T-helper 17 cell (primary cell): ENCODE results near the gene PTPN2. TPM values are rescaled to one million over a fixed set of nuclear protein-coding genes. Genes with fewer than 3 reads are reported as not detected.

ENCODE experiments used
- ATAC-seq: fragments of 150-1000 bp; cut with Tn5 transposase; 2 replicates; pipeline ENCODE4 v1.10.0; 2021; ENCODE audit warnings: mild to moderate bottlenecking, moderate library complexity
- DNase-seq, 3 donors: peaks; one replicate each; pipeline versions ENCODE4 v3.0.0 to v3.0.0-alpha.2; 2020 to 2021
- H3K9me3 ChIP-seq: one replicate; pipeline ENCODE4 v1.7.0; 2013; ENCODE audit warnings: low read length, mild to moderate bottlenecking; ENCODE audit not compliant: control insufficient read depth, poor library complexity, severe bottlenecking
- H3K27ac Mint-ChIP-seq: one replicate; pipeline ENCODE4 v1.8.0; 2022; ENCODE audit warnings: mild to moderate bottlenecking, moderate library complexity, mixed read lengths
- H3K27me3 Mint-ChIP-seq: one replicate; pipeline ENCODE4 v1.8.0; 2022; ENCODE audit warnings: mixed read lengths
- H3K36me3 Mint-ChIP-seq: one replicate; pipeline ENCODE4 v1.8.0; 2022; ENCODE audit warnings: low read depth, mixed read lengths
- H3K4me1 Mint-ChIP-seq: one replicate; pipeline ENCODE4 v1.8.0; 2022; ENCODE audit warnings: mild to moderate bottlenecking, mixed read lengths
- H3K4me3 Mint-ChIP-seq: one replicate; pipeline ENCODE4 v1.8.0; 2022; ENCODE audit warnings: mild to moderate bottlenecking, moderate library complexity, mixed read lengths
- total RNA-seq, 4 donors: library from RNA in 2 of 4; stranded (reverse) in 2 of 4; gene quantifications; one replicate each; pipeline ENCODE4 v1.2.3 and lab custom pipeline; 2022 to 2026

The PTPN2 gene
- 10 to 100 TPM; 72.8 to 74.8 TPM for total RNA-seq
- total RNA-seq (lab: John Stamatoyannopoulos, UW): 77.1 to 88.2 reads per million in 2 donors

GRCh38 chr18:12883684-12884405, at the start of gene PTPN2:
Gene PTPN2, minus strand, starts transcription at chr18:12884237. Its CDS starts 96 bp downstream, at chr18:12884141.
- H3K9me3 ChIP-seq: no peaks in the 10 kb centered on the region
- DNase-seq (peak; percentile 89 to 90 (median 89)), ATAC-seq (peak; percentile 87)
- Mint-ChIP-seq H3K27me3 (no peaks in the 10 kb centered on the region), H3K36me3 (peaks cover 10% of the 10 kb centered on the region), H3K27ac (peak within 1 kb of the TSS; percentile 96), H3K4me1 (peaks cover 46% of the 10 kb centered on the region), H3K4me3 (peak within 1 kb of the TSS; percentile 97)

- peaks cover 3% of the 10 kb centered on the region for H3K4me1 Mint-ChIP-seq
- ATAC-seq: no peak
- H3K9me3 ChIP-seq: no peaks in the 10 kb centered on the region
- peaks cover 5% of the 10 kb centered on the region for H3K27me3 Mint-ChIP-seq
- H3K36me3 Mint-ChIP-seq: no peaks in the 10 kb centered on the region
- no peak overlapping the region for H3K27ac Mint-ChIP-seq
- no peak for DNase-seq
- H3K4me3 Mint-ChIP-seq: no peak overlapping the region
Measured at GRCh38 chr18:12933327-12933726, 49.3 kb upstream of the PTPN2 start.

GRCh38 chr18:12930908-12931307, 46.9 kb upstream of the PTPN2 start:
- DNase-seq (no peak), ATAC-seq (no peak)
- Mint-ChIP-seq H3K4me3 (no peak overlapping the region), H3K27me3 (peaks cover 5% of the 10 kb centered on the region), H3K4me1 (peaks cover 3% of the 10 kb centered on the region), H3K36me3 (no peaks in the 10 kb centered on the region), H3K27ac (no peak overlapping the region)
- no peaks in the 10 kb centered on the region for H3K9me3 ChIP-seq

- Mint-ChIP-seq H3K27ac (no peak overlapping the region), H3K36me3 (no peaks in the 10 kb centered on the region), H3K4me1 (peaks cover 3% of the 10 kb centered on the region), H3K27me3 (peaks cover 5% of the 10 kb centered on the region), H3K4me3 (no peak overlapping the region)
- no peaks in the 10 kb centered on the region for H3K9me3 ChIP-seq
- DNase-seq (no peak), ATAC-seq (no peak)
Measured at GRCh38 chr18:12930376-12930775, 46.3 kb upstream of the PTPN2 start.

DNA sequence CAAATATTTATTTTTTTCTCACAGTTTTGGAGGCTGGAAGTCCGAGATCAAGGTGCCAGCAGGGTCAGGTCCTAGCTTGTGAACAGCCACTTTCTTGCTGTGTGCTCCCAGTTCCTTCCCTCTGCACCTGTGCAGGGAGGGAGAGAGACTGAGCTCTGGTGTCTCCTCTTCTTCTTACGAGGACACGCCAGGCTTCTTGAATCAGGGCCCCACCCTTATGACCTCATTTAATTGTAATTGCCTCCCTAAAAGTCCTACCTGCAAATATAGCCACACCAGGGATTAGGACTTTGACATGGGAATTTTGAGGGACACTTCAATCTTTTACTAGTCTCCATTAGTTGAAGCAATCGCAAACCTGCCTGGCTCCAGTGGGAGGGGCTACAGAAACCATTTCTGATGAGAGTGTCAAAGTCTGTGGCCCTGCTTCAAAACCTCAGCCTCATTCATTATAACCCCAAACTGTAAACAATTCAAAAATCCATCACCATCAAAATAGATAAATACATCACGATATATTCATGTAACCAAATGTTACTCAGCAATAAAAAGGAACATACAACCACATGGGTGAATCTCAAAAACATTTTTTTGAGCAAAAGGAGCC, 45.5 kb upstream of the PTPN2 start:
- no peaks in the 10 kb centered on the region for H3K36me3 Mint-ChIP-seq
- no peak for DNase-seq

GRCh38 chr18:12928641-12929040, 44.6 kb upstream of the PTPN2 start:
- H3K9me3 ChIP-seq: no peaks in the 10 kb centered on the region
- DNase-seq (no peak), ATAC-seq (no peak)
- Mint-ChIP-seq H3K36me3 (no peaks in the 10 kb centered on the region), H3K27me3 (no peaks in the 10 kb centered on the region), H3K4me3 (no peak overlapping the region), H3K4me1 (no peaks in the 10 kb centered on the region), H3K27ac (no peak overlapping the region)

More for the DNA sequence above, 45.5 kb upstream of the PTPN2 start:
- Mint-ChIP-seq H3K4me3 (no peak overlapping the region), H3K4me1 (peaks cover 2% of the 10 kb centered on the region), H3K27ac (no peak overlapping the region), H3K27me3 (peaks cover 3% of the 10 kb centered on the region)
- ATAC-seq: no peak
- no peaks in the 10 kb centered on the region for H3K9me3 ChIP-seq

DNA sequence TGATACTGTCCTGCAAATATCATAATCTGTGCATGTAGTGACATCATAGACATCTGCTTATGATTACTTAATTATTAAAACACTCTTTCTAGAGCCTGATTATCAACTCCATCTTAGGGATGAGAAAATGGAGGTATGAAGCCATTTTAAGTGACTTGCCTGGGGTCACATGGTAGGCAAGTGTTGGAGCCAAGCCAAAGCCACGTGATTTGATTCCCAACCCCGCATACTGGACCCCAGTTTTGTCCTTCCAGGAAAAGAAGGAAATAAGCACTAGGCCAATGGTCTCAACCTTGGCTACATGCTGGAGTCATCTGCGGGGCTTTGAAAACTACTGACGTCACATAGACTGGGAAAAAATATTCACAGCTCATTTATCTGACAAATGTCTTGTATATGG, 44.2 kb upstream of the PTPN2 start:
- no peaks in the 10 kb centered on the region for H3K4me1 Mint-ChIP-seq
- DNase-seq: no peak
- no peaks in the 10 kb centered on the region for H3K36me3 Mint-ChIP-seq
- H3K27ac Mint-ChIP-seq: no peak overlapping the region
- no peak for ATAC-seq
- no peak overlapping the region for H3K4me3 Mint-ChIP-seq
- H3K9me3 ChIP-seq: no peaks in the 10 kb centered on the region
- no peaks in the 10 kb centered on the region for H3K27me3 Mint-ChIP-seq

DNA sequence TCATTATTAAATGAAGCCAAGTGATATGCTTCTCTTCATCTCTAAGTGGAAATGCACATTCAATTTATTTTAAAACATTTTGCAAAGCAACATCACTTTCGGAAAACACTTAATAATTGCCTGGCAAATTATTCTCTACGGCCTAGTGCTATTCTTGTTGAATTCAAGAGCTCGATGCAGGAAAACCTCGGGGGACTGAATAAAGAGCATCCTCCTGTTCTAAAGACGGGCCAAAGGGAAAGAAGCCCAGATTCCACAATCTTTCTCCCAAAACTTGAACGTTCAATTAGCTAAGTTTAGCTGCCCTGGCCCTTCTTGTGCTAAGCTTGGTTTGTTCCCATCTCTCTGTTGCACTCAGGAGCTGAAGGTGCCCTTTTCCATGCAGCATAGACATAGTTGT, 40.6 kb upstream of the PTPN2 start:
- DNase-seq (no peak), ATAC-seq (no peak)
- no peak overlapping the region for H3K4me3 Mint-ChIP-seq
- peaks cover 9% of the 10 kb centered on the region for H3K4me1 Mint-ChIP-seq
- no peaks in the 10 kb centered on the region for H3K27me3 Mint-ChIP-seq
- no peaks in the 10 kb centered on the region for H3K9me3 ChIP-seq
- H3K36me3 Mint-ChIP-seq: no peaks in the 10 kb centered on the region
- no peak overlapping the region for H3K27ac Mint-ChIP-seq

DNA sequence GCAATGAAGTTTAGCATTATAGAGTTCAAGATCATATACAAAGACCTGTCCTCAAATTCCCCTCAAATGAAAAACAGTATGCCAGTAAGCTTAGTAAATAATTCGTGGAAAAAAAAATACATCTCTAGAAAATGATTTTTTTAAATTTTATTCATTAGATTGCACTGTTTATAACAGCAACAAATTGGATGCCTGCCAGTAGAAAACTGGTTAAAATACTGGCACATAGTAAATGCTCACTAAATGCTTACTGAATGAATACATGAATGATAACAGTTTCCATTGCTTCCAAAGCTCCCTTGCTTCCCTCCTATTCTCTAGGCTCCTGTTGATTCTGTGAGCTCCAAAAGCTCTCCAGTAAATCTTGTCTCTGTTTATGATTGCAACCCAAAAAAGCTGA, 38.2 kb upstream of the PTPN2 start:
- no peak for ATAC-seq
- Mint-ChIP-seq H3K4me3 (no peak overlapping the region), H3K4me1 (peaks cover 13% of the 10 kb centered on the region), H3K36me3 (no peaks in the 10 kb centered on the region), H3K27ac (no peak overlapping the region), H3K27me3 (no peaks in the 10 kb centered on the region)
- H3K9me3 ChIP-seq: no peaks in the 10 kb centered on the region
- no peak for DNase-seq

- H3K4me3 Mint-ChIP-seq: peak overlapping the region; percentile 34
- H3K27ac Mint-ChIP-seq: peak overlapping the region; percentile 14
- H3K27me3 Mint-ChIP-seq: no peaks in the 10 kb centered on the region
- ATAC-seq: peak; percentile 70
- peaks cover 13% of the 10 kb centered on the region for H3K4me1 Mint-ChIP-seq
- DNase-seq: no peak
- no peaks in the 10 kb centered on the region for H3K9me3 ChIP-seq
- H3K36me3 Mint-ChIP-seq: no peaks in the 10 kb centered on the region
Measured at GRCh38 chr18:12921178-12921577, 37.1 kb upstream of the PTPN2 start.

DNA sequence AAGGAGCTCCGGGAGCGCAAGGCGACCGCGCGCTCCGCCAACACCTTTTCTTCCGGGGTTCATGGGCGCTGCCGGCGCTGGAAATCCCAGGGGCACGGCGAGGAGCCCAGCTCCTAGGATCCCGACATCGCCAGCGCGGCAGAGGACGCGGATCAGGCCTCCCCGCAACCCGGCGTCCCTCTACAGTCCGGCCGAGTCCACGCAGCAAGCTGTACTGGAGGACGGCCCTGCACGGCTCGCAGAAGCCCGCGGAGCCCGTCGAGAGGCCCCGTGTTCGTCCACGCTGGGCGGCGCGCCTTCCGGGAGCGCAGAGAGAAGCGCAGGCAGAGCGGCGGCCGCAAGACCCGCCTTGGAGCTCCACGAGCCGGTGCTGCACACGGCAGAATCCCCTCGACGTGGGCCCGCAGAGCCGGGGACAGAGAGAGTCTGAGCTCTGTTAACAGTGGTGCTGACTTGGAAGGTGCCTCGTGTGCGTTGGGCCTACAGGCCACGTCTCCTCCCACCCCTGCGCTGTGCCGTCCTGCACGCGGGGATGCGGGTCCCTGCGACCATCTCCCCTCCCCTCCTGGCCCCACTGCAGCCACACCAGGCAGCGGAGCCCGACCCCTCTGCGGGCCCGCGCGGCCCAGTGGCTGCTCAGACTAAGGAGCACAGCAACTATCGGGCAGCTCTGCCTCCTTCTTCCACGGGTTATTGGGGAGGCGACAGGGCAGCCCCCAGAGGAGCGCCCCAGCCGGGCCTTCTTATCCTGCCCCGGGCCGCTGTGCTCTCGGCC, 28.1 kb upstream of the PTPN2 start:
- Mint-ChIP-seq H3K4me1 (peaks cover 2% of the 10 kb centered on the region), H3K27me3 (no peaks in the 10 kb centered on the region), H3K27ac (no peak overlapping the region), H3K4me3 (peak overlapping the region; percentile 75), H3K36me3 (no peaks in the 10 kb centered on the region)
- no peak for DNase-seq
- peaks cover 5% of the 10 kb centered on the region for H3K9me3 ChIP-seq
- ATAC-seq: no peak

GRCh38 chr18:12911025-12911928, 27.2 kb upstream of the PTPN2 start:
- Mint-ChIP-seq H3K4me1 (peaks cover 2% of the 10 kb centered on the region), H3K4me3 (peak overlapping the region; percentile 75), H3K27me3 (no peaks in the 10 kb centered on the region), H3K36me3 (no peaks in the 10 kb centered on the region), H3K27ac (no peak overlapping the region)
- DNase-seq: peak; percentile 23 to 42 (median 32)
- ATAC-seq: peak; percentile 94
- H3K9me3 ChIP-seq: peaks cover 5% of the 10 kb centered on the region
